ENCODE measurements around the gene FES. TPM values are rescaled to one million over a fixed set of nuclear protein-coding genes. Genes with fewer than 3 reads are reported as not detected.

The FES gene
- total and polyA plus RNA-seq, 2 of the 13 experiments (the other 11 are each of a cell fraction or from before 2014, with no cell fraction given) = 4.0 to 9.5 TPM

DNA sequence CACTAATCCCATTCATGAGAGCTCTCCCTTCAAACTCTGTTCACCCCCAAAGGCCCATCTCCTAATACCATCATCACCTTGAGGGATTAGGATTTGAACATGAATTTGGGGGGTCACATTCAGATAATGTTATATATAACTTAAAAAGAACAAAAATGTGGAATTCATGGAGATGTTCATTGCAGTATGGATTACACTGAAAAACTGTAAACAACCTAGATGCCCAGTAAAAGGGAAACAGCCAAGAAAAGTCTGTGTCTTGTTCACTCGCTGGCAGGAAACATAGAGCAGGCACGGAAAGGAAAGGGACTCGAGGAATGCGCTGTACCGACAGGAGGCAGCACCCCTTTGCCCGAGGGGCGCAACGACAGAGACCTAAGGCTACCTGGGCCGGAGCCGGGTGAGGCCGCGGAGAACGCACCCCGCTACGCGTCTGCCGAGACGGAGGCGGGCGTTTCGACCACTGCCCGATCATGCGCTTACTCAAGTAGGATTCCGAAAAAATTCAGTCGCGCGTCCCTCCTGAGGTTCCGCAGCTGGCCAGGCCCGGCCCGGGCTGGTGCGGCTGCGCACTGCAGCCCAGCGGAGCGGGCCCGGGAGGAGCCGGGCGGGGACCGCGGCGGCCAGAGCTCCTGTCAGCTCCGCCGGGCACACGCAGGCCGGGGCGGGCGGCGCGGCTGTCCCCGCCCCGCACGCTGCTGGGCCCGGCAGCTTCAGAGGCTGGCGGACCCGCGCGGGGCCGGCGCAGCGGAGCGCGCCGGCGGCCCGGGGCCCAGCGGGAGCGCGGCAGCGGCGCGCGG is 17.9 kb downstream of the FES start (continued):
- TF ChIP-seq, protein P1, sequence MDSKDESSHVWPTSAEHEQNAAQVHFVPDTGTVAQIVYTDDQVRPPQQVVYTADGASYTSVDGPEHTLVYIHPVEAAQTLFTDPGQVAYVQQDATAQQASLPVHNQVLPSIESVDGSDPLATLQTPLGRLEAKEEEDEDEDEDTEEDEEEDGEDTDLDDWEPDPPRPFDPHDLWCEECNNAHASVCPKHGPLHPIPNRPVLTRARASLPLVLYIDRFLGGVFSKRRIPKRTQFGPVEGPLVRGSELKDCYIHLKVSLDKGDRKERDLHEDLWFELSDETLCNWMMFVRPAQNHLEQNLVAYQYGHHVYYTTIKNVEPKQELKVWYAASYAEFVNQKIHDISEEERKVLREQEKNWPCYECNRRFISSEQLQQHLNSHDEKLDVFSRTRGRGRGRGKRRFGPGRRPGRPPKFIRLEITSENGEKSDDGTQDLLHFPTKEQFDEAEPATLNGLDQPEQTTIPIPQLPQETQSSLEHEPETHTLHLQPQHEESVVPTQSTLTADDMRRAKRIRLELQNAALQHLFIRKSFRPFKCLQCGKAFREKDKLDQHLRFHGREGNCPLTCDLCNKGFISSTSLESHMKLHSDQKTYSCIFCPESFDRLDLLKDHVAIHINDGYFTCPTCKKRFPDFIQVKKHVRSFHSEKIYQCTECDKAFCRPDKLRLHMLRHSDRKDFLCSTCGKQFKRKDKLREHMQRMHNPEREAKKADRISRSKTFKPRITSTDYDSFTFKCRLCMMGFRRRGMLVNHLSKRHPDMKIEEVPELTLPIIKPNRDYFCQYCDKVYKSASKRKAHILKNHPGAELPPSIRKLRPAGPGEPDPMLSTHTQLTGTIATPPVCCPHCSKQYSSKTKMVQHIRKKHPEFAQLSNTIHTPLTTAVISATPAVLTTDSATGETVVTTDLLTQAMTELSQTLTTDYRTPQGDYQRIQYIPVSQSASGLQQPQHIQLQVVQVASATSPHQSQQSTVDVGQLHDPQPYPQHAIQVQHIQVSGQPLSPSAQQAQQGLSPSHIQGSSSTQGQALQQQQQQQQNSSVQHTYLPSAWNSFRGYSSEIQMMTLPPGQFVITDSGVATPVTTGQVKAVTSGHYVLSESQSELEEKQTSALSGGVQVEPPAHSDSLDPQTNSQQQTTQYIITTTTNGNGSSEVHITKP (CRISPR knock-in tag; IDR thresholded peaks at IDR 0.05; ENCODE audit: low read depth) = no peak; the same call in 1 of the 2 replicates
- TF ChIP-seq, protein P2, sequence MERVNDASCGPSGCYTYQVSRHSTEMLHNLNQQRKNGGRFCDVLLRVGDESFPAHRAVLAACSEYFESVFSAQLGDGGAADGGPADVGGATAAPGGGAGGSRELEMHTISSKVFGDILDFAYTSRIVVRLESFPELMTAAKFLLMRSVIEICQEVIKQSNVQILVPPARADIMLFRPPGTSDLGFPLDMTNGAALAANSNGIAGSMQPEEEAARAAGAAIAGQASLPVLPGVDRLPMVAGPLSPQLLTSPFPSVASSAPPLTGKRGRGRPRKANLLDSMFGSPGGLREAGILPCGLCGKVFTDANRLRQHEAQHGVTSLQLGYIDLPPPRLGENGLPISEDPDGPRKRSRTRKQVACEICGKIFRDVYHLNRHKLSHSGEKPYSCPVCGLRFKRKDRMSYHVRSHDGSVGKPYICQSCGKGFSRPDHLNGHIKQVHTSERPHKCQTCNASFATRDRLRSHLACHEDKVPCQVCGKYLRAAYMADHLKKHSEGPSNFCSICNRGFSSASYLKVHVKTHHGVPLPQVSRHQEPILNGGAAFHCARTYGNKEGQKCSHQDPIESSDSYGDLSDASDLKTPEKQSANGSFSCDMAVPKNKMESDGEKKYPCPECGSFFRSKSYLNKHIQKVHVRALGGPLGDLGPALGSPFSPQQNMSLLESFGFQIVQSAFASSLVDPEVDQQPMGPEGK (CRISPR knock-in tag; IDR thresholded peaks at IDR 0.05) = 0 out of 2 replicates have a peak, but pooled peaks have one; percentile 27
- TF ChIP-seq SNAI1 (CRISPR knock-in tag; IDR thresholded peaks at IDR 0.05; ENCODE audit: borderline replicate concordance) (0 out of 2 replicates have a peak, but pooled peaks have one; percentile 2), ZFYVE20 (CRISPR knock-in tag; IDR thresholded peaks at IDR 0.05; ENCODE audit: borderline replicate concordance, low read depth) (no peak), RNF2 (conservative IDR thresholded peaks at IDR 0.05; ENCODE audit: low read depth) (peak; percentile 38; the same call in 1 of the 2 replicates)
- TF ChIP-seq, protein P3, sequence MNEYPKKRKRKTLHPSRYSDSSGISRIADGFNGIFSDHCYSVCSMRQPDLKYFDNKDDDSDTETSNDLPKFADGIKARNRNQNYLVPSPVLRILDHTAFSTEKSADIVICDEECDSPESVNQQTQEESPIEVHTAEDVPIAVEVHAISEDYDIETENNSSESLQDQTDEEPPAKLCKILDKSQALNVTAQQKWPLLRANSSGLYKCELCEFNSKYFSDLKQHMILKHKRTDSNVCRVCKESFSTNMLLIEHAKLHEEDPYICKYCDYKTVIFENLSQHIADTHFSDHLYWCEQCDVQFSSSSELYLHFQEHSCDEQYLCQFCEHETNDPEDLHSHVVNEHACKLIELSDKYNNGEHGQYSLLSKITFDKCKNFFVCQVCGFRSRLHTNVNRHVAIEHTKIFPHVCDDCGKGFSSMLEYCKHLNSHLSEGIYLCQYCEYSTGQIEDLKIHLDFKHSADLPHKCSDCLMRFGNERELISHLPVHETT (CRISPR knock-in tag; conservative IDR thresholded peaks at IDR 0.05) = peak; percentile 41; the same call in 1 of the 2 replicates
- TF ChIP-seq, protein P4, sequence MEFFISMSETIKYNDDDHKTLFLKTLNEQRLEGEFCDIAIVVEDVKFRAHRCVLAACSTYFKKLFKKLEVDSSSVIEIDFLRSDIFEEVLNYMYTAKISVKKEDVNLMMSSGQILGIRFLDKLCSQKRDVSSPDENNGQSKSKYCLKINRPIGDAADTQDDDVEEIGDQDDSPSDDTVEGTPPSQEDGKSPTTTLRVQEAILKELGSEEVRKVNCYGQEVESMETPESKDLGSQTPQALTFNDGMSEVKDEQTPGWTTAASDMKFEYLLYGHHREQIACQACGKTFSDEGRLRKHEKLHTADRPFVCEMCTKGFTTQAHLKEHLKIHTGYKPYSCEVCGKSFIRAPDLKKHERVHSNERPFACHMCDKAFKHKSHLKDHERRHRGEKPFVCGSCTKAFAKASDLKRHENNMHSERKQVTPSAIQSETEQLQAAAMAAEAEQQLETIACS (CRISPR knock-in tag; IDR thresholded peaks at IDR 0.05) = peak; percentile 28; the same call in 1 of the 2 replicates
- TF ChIP-seq, protein P5, sequence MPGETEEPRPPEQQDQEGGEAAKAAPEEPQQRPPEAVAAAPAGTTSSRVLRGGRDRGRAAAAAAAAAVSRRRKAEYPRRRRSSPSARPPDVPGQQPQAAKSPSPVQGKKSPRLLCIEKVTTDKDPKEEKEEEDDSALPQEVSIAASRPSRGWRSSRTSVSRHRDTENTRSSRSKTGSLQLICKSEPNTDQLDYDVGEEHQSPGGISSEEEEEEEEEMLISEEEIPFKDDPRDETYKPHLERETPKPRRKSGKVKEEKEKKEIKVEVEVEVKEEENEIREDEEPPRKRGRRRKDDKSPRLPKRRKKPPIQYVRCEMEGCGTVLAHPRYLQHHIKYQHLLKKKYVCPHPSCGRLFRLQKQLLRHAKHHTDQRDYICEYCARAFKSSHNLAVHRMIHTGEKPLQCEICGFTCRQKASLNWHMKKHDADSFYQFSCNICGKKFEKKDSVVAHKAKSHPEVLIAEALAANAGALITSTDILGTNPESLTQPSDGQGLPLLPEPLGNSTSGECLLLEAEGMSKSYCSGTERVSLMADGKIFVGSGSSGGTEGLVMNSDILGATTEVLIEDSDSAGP (CRISPR knock-in tag; IDR thresholded peaks at IDR 0.05; ENCODE audit: borderline replicate concordance) = peak; percentile 39
- TF ChIP-seq, protein P6, sequence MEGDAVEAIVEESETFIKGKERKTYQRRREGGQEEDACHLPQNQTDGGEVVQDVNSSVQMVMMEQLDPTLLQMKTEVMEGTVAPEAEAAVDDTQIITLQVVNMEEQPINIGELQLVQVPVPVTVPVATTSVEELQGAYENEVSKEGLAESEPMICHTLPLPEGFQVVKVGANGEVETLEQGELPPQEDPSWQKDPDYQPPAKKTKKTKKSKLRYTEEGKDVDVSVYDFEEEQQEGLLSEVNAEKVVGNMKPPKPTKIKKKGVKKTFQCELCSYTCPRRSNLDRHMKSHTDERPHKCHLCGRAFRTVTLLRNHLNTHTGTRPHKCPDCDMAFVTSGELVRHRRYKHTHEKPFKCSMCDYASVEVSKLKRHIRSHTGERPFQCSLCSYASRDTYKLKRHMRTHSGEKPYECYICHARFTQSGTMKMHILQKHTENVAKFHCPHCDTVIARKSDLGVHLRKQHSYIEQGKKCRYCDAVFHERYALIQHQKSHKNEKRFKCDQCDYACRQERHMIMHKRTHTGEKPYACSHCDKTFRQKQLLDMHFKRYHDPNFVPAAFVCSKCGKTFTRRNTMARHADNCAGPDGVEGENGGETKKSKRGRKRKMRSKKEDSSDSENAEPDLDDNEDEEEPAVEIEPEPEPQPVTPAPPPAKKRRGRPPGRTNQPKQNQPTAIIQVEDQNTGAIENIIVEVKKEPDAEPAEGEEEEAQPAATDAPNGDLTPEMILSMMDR (CRISPR knock-in tag; IDR thresholded peaks at IDR 0.05) = peak; percentile 90
- TF ChIP-seq, protein P7, sequence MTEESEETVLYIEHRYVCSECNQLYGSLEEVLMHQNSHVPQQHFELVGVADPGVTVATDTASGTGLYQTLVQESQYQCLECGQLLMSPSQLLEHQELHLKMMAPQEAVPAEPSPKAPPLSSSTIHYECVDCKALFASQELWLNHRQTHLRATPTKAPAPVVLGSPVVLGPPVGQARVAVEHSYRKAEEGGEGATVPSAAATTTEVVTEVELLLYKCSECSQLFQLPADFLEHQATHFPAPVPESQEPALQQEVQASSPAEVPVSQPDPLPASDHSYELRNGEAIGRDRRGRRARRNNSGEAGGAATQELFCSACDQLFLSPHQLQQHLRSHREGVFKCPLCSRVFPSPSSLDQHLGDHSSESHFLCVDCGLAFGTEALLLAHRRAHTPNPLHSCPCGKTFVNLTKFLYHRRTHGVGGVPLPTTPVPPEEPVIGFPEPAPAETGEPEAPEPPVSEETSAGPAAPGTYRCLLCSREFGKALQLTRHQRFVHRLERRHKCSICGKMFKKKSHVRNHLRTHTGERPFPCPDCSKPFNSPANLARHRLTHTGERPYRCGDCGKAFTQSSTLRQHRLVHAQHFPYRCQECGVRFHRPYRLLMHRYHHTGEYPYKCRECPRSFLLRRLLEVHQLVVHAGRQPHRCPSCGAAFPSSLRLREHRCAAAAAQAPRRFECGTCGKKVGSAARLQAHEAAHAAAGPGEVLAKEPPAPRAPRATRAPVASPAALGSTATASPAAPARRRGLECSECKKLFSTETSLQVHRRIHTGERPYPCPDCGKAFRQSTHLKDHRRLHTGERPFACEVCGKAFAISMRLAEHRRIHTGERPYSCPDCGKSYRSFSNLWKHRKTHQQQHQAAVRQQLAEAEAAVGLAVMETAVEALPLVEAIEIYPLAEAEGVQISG (CRISPR knock-in tag; IDR thresholded peaks at IDR 0.05) = peak; percentile 88

Data from HepG2 (cell line).